ENCODE results near the gene SDHAF1.
A peak's percentile ranks its signal among the peaks of the same experiment; 100 is the strongest.

Gene SDHAF1

DNA sequence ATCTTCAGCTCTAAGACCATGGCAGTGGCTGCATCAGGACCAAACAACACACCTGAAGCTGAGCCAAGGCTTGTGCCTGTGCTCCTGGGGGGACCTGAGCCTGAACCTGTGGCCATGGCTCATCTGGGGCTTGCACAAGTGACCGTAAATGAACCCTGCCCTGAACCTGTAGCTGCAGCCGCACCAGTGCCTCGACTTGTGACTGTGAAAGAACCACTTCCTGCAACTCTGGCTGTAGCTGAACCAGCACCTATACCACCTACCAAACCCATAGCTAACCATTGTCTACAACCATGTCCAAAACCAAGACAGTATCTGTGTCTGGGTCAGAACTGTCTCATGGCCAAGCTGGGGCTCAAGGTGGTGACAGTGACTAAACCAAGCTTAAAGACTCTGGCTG is 28.2 kb upstream of the SDHAF1 start:
- Histone ChIP-seq H3K79me2 (ENCODE audit: control insufficient read depth, insufficient read depth, low read length) (no peaks in the 10 kb centered on the region), H2BK120ac (ENCODE audit: low read depth, low read length) (no peak overlapping the region), H3K36me3 (ENCODE audit: control insufficient read depth, insufficient read depth, low read length) (no peaks in the 10 kb centered on the region), H3K23ac (ENCODE audit: low read length) (no peak overlapping the region), H3K27ac (ENCODE audit: low read depth, low read length) (no peak overlapping the region), H3K56ac (ENCODE audit: low read length) (no peak overlapping the region), H4K8ac (ENCODE audit: low read depth, low read length) (no peak overlapping the region), H3K4me3 (ENCODE audit: low read length) (no peak overlapping the region), H2BK5ac (ENCODE audit: low read length) (no peak overlapping the region), H2AK5ac (ENCODE audit: low read length) (no peak overlapping the region), H2BK15ac (replicated peaks; ENCODE audit: low read depth) (no peak overlapping the region), H3K18ac (ENCODE audit: low read length) (no peak overlapping the region), H3K79me1 (ENCODE audit: low read length) (no peaks in the 10 kb centered on the region), H3K27me3 (ENCODE audit: insufficient read depth, low read length, poor library complexity) (no peaks in the 10 kb centered on the region), H3K4ac (ENCODE audit: low read depth, low read length) (no peak overlapping the region), H3K9ac (ENCODE audit: low read length) (no peak overlapping the region), H3K4me2 (ENCODE audit: low read length) (no peak overlapping the region), H4K5ac (ENCODE audit: low read length) (no peak overlapping the region), H3K4me1 (ENCODE audit: control insufficient read depth, low read depth, low read length) (no peaks in the 10 kb centered on the region)
- WGBS (ENCODE audit: extremely low coverage, insufficient coverage, low lambda C conversion rate) = no CpG with 5 or more reads among the region's 3 CpGs
- DNase-seq = no peak

DNA sequence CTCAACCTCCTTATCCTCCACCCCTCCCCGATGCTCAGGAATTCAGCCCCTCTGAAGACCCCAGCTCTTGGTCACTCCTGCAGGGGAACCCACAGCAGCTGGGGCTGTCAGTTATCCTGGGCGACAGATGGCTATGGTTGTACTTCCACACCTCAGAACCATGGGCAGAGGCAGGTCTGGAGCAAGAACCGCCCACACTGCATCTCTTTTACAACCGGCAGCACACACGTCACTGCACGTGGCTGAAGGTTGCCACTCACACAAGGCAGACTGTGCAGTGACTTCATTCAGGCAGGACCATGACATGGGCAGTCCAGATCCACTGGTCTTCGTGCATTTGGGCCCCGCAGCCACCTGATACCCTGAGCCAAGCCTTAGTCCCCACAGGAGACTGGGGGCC is 21.5 kb upstream of the SDHAF1 start:
- DNase-seq = no peak
- H4K5ac ChIP-seq (ENCODE audit: low read length) = no peak overlapping the region
- H3K56ac ChIP-seq (ENCODE audit: low read length) = no peak overlapping the region
- no peak overlapping the region for H3K4ac ChIP-seq (ENCODE audit: low read depth, low read length)
- no peaks in the 10 kb centered on the region for H3K79me1 ChIP-seq (ENCODE audit: low read length)
- H2BK5ac ChIP-seq (ENCODE audit: low read length) = no peak overlapping the region
- no peak overlapping the region for H3K4me2 ChIP-seq (ENCODE audit: low read length)
- no peaks in the 10 kb centered on the region for H3K36me3 ChIP-seq (ENCODE audit: control insufficient read depth, insufficient read depth, low read length)
- H2BK15ac ChIP-seq (replicated peaks; ENCODE audit: low read depth) = no peak overlapping the region
- no peaks in the 10 kb centered on the region for H3K27me3 ChIP-seq (ENCODE audit: insufficient read depth, low read length, poor library complexity)
- no peak overlapping the region for H3K4me3 ChIP-seq (ENCODE audit: low read length)
- H2BK120ac ChIP-seq (ENCODE audit: low read depth, low read length) = no peak overlapping the region
- H4K8ac ChIP-seq (ENCODE audit: low read depth, low read length) = no peak overlapping the region
- H3K18ac ChIP-seq (ENCODE audit: low read length) = no peak overlapping the region
- no peak overlapping the region for H3K23ac ChIP-seq (ENCODE audit: low read length)
- no CpG with 5 or more reads among the region's 8 CpGs for WGBS (ENCODE audit: extremely low coverage, insufficient coverage, low lambda C conversion rate)
- H2AK5ac ChIP-seq (ENCODE audit: low read length) = no peak overlapping the region
- no peak overlapping the region for H3K27ac ChIP-seq (ENCODE audit: low read depth, low read length)
- no peaks in the 10 kb centered on the region for H3K4me1 ChIP-seq (ENCODE audit: control insufficient read depth, low read depth, low read length)
- no peak overlapping the region for H3K9ac ChIP-seq (ENCODE audit: low read length)
- no peaks in the 10 kb centered on the region for H3K79me2 ChIP-seq (ENCODE audit: control insufficient read depth, insufficient read depth, low read length)

DNA sequence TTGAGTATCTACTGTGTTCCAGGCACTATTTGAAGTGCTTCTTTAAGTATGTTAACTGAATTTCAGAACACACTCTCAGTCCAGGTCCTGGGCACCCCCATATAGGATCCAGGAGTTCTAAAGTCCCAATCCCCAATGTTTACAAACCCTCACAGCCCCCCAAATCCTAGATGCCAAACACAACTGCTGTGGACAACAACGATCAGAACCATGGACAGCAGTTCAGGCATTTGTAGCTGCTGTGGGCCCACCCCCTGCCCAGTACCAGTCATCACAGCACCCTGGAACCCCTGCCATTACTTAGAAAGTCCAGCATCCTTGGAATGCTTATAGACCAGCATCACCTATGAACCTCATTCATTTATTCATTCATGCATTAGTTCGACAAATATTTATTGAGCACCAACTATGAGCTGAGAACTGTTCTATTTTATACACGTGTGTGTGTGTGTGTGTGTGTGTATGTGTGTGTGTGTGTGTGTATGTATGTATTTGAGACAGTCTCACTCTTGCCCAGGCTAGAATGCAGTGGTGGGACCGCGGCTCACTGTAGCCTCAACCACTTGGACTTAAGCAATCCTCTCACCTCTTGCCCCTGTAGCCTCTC is 19.3 kb upstream of the SDHAF1 start:
- Histone ChIP-seq H3K79me1 (ENCODE audit: low read length) (no peaks in the 10 kb centered on the region), H2BK120ac (ENCODE audit: low read depth, low read length) (no peak overlapping the region), H3K56ac (ENCODE audit: low read length) (no peak overlapping the region), H3K18ac (ENCODE audit: low read length) (no peak overlapping the region), H2BK5ac (ENCODE audit: low read length) (no peak overlapping the region), H3K4me2 (ENCODE audit: low read length) (no peak overlapping the region), H3K27me3 (ENCODE audit: insufficient read depth, low read length, poor library complexity) (no peaks in the 10 kb centered on the region), H2AK5ac (ENCODE audit: low read length) (no peak overlapping the region), H3K4me1 (ENCODE audit: control insufficient read depth, low read depth, low read length) (no peaks in the 10 kb centered on the region), H3K36me3 (ENCODE audit: control insufficient read depth, insufficient read depth, low read length) (no peaks in the 10 kb centered on the region), H3K4me3 (ENCODE audit: low read length) (no peak overlapping the region), H3K79me2 (ENCODE audit: control insufficient read depth, insufficient read depth, low read length) (no peaks in the 10 kb centered on the region), H3K9ac (ENCODE audit: low read length) (no peak overlapping the region), H2BK15ac (replicated peaks; ENCODE audit: low read depth) (no peak overlapping the region), H3K4ac (ENCODE audit: low read depth, low read length) (no peak overlapping the region), H3K27ac (ENCODE audit: low read depth, low read length) (no peak overlapping the region), H3K23ac (ENCODE audit: low read length) (no peak overlapping the region), H4K8ac (ENCODE audit: low read depth, low read length) (no peak overlapping the region), H4K5ac (ENCODE audit: low read length) (no peak overlapping the region)
- WGBS (ENCODE audit: extremely low coverage, insufficient coverage, low lambda C conversion rate) = no CpG with 5 or more reads among the region's 5 CpGs
- DNase-seq = peak; percentile 51

DNA sequence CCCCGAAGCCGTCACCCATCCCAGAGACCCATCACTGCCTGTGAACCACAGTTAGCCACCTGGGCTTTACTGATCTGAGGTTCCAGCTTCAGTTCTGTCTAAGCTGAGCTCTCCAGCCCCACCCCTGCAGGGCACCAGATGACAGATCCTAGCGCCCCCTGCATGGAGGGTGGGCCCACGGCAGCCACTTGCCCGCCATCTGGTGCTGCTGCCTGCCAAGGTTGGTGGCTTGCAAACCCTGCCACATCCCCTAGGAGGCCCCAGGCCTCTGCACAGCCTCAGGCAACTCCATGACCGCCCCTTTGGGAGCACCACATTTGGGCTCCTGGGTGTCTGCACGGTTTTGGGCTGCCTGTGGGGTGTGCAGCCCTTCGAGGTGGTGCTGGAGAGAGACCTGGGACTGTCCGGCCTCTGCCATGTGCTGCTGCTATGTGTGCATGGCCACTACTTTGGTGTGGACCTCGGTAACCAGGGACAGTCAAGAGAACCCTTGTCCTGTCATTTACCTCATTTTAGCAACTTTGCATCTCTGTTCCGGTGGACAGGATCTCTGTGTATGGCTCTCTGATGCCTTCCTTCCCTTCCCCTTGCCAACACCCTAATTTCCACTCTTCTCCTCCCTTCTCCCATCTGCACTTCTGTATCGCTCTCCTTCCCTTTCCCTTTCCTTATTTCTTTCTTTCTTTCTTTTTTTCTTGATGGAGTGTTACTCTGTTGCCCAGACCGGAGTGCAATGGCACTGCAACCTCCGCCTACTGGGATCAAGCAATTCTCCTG is 17.4 kb upstream of the SDHAF1 start:
- H3K23ac ChIP-seq (ENCODE audit: low read length) = no peak overlapping the region
- no peaks in the 10 kb centered on the region for H3K79me1 ChIP-seq (ENCODE audit: low read length)
- H3K36me3 ChIP-seq (ENCODE audit: control insufficient read depth, insufficient read depth, low read length) = no peaks in the 10 kb centered on the region
- H4K8ac ChIP-seq (ENCODE audit: low read depth, low read length) = no peak overlapping the region
- no peak overlapping the region for H3K18ac ChIP-seq (ENCODE audit: low read length)
- no peak overlapping the region for H2AK5ac ChIP-seq (ENCODE audit: low read length)
- H3K4me1 ChIP-seq (ENCODE audit: control insufficient read depth, low read depth, low read length) = no peaks in the 10 kb centered on the region
- H2BK15ac ChIP-seq (replicated peaks; ENCODE audit: low read depth) = no peak overlapping the region
- no peak overlapping the region for H2BK5ac ChIP-seq (ENCODE audit: low read length)
- H3K9ac ChIP-seq (ENCODE audit: low read length) = no peak overlapping the region
- H3K56ac ChIP-seq (ENCODE audit: low read length) = no peak overlapping the region
- no peak overlapping the region for H3K4ac ChIP-seq (ENCODE audit: low read depth, low read length)
- H4K5ac ChIP-seq (ENCODE audit: low read length) = no peak overlapping the region
- H3K79me2 ChIP-seq (ENCODE audit: control insufficient read depth, insufficient read depth, low read length) = no peaks in the 10 kb centered on the region
- no peak overlapping the region for H2BK120ac ChIP-seq (ENCODE audit: low read depth, low read length)
- no peak overlapping the region for H3K4me2 ChIP-seq (ENCODE audit: low read length)
- H3K27ac ChIP-seq (ENCODE audit: low read depth, low read length) = no peak overlapping the region
- H3K27me3 ChIP-seq (ENCODE audit: insufficient read depth, low read length, poor library complexity) = no peaks in the 10 kb centered on the region
- no peak overlapping the region for H3K4me3 ChIP-seq (ENCODE audit: low read length)
- no CpG with 5 or more reads among the region's 14 CpGs for WGBS (ENCODE audit: extremely low coverage, insufficient coverage, low lambda C conversion rate)
- peak; percentile 87 for DNase-seq

DNA sequence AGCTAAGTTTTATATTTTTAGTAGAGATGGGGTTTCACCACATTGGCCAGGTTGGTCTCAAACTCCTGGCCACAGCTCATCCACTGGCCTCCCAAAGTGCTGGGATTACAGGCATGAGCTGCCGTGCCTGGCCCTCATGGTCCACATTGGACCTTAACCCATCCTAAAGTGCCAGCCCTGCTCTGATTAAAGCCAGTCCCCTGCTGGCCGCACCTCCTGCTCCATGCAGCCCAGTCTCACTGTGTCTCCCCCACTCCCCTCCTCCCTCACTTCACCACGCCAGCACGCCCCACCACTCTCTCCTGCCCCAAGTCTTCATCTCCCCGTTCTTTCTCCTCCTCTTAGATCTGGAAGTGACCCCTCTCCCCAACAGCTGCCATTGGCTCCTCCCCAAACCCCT is 16.7 kb upstream of the SDHAF1 start:
- no peaks in the 10 kb centered on the region for H3K4me1 ChIP-seq (ENCODE audit: control insufficient read depth, low read depth, low read length)
- no peak overlapping the region for H3K23ac ChIP-seq (ENCODE audit: low read length)
- no peak overlapping the region for H3K27ac ChIP-seq (ENCODE audit: low read depth, low read length)
- no peaks in the 10 kb centered on the region for H3K27me3 ChIP-seq (ENCODE audit: insufficient read depth, low read length, poor library complexity)
- H3K79me2 ChIP-seq (ENCODE audit: control insufficient read depth, insufficient read depth, low read length) = no peaks in the 10 kb centered on the region
- no peak overlapping the region for H2BK120ac ChIP-seq (ENCODE audit: low read depth, low read length)
- no peak overlapping the region for H3K18ac ChIP-seq (ENCODE audit: low read length)
- no peak overlapping the region for H3K56ac ChIP-seq (ENCODE audit: low read length)
- WGBS (ENCODE audit: extremely low coverage, insufficient coverage, low lambda C conversion rate) = no CpG with 5 or more reads among the region's 5 CpGs
- H2BK15ac ChIP-seq (replicated peaks; ENCODE audit: low read depth) = no peak overlapping the region
- no peak overlapping the region for H4K5ac ChIP-seq (ENCODE audit: low read length)
- no peak overlapping the region for H4K8ac ChIP-seq (ENCODE audit: low read depth, low read length)
- no peak overlapping the region for H2BK5ac ChIP-seq (ENCODE audit: low read length)
- H3K79me1 ChIP-seq (ENCODE audit: low read length) = no peaks in the 10 kb centered on the region
- H2AK5ac ChIP-seq (ENCODE audit: low read length) = no peak overlapping the region
- no peak overlapping the region for H3K4me2 ChIP-seq (ENCODE audit: low read length)
- no peak overlapping the region for H3K9ac ChIP-seq (ENCODE audit: low read length)
- H3K4me3 ChIP-seq (ENCODE audit: low read length) = no peak overlapping the region
- DNase-seq = no peak
- no peaks in the 10 kb centered on the region for H3K36me3 ChIP-seq (ENCODE audit: control insufficient read depth, insufficient read depth, low read length)
- no peak overlapping the region for H3K4ac ChIP-seq (ENCODE audit: low read depth, low read length)

Measured in mesendoderm (in vitro differentiated cells).